Measurements from ENCODE around the gene SPATC1L. TPM values are rescaled to one million over a fixed set of nuclear protein-coding genes. Genes with fewer than 3 reads are reported as not detected.

The SPATC1L gene
- polyA plus RNA-seq, 1 donor from 2014 or later, result 20.6 TPM

- Histone ChIP-seq H3K27ac (ENCODE audit: low read length) (no peak overlapping the region), H3K9ac (ENCODE audit: low read length) (no peak overlapping the region), H3K9me2 (ENCODE audit: insufficient read depth, low read length) (no peaks in the 10 kb centered on the region), H3K4me3 (ENCODE audit: low read length) (no peak overlapping the region), H3K27me3 (ENCODE audit: insufficient read depth, low read depth, low read length) (no peaks in the 10 kb centered on the region), H3K79me2 (replicated peaks; ENCODE audit: insufficient read depth, low read length) (no peaks in the 10 kb centered on the region), H3K4me2 (ENCODE audit: low read length) (no peak overlapping the region), H3K9me3 (ENCODE audit: low read length) (no peaks in the 10 kb centered on the region), H2AFZ (ENCODE audit: low read depth, low read length) (no peak overlapping the region), H3F3A (ENCODE audit: insufficient read depth, low read length, poor library complexity, severe bottlenecking) (no peaks in the 10 kb centered on the region), H4K20me1 (ENCODE audit: insufficient read depth) (no peaks in the 10 kb centered on the region), H3K36me3 (ENCODE audit: insufficient read depth, low read length) (no peaks in the 10 kb centered on the region)
- TF ChIP-seq RAD21 (conservative IDR thresholded peaks at IDR 0.05), result no peak
- no peak for TF ChIP-seq EP300 (conservative IDR thresholded peaks at IDR 0.05; ENCODE audit: poor library complexity, severe bottlenecking)
- no peak for TF ChIP-seq MXI1 (conservative IDR thresholded peaks at IDR 0.05; ENCODE audit: poor library complexity, severe bottlenecking)
These were observed 32.8 kb downstream of the SPATC1L start for GRCh38 chr21:46151261-46151988.

DNA sequence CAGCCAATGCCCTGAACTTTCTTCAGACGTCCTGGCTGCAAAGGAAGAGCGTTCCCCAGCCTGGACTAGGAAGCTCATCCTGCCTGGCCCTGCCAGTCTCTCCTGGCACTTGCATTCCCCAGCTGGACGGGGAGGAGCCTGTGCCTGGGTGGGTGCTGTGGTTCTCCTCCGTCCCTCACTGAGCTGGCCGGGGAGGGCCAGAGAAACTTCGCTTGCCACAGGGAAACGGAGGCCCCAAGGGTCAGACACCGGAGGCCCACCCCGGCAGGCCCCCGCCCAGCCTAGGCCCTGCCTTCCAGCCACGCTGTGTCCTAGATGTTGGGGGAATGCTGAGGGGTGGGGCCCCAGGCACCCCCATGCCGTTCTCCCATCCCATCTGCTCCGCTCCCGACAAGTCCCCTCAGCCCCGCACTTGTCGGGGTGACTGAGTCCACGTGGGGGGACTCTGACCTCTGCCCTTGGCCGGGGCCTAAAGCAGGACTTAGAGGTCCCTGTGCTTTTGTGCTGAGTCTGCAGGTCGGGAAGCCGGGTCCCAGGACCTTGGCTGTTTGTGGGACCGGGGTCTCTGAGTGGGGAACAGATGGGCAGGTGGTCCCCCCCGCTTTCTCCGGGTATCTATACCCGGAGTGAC is 33.7 kb downstream of the SPATC1L start:
- H3K27me3 ChIP-seq (ENCODE audit: insufficient read depth, low read depth, low read length), result no peaks in the 10 kb centered on the region
- no peak overlapping the region for H3K27ac ChIP-seq (ENCODE audit: low read length)
- H3K9me2 ChIP-seq (ENCODE audit: insufficient read depth, low read length), result no peaks in the 10 kb centered on the region
- no peaks in the 10 kb centered on the region for H3K79me2 ChIP-seq (replicated peaks; ENCODE audit: insufficient read depth, low read length)
- no peaks in the 10 kb centered on the region for H3K36me3 ChIP-seq (ENCODE audit: insufficient read depth, low read length)
- H4K20me1 ChIP-seq (ENCODE audit: insufficient read depth), result no peaks in the 10 kb centered on the region
- H3K9ac ChIP-seq (ENCODE audit: low read length), result no peak overlapping the region
- no peaks in the 10 kb centered on the region for H3F3A ChIP-seq (ENCODE audit: insufficient read depth, low read length, poor library complexity, severe bottlenecking)
- no peak overlapping the region for H2AFZ ChIP-seq (ENCODE audit: low read depth, low read length)
- H3K4me2 ChIP-seq (ENCODE audit: low read length), result no peak overlapping the region
- no peak for TF ChIP-seq CTCF (IDR thresholded peaks at IDR 0.05; ENCODE audit: poor library complexity, severe bottlenecking)
- no peak for TF ChIP-seq RAD21 (conservative IDR thresholded peaks at IDR 0.05)
- no peak for TF ChIP-seq SMC3 (conservative IDR thresholded peaks at IDR 0.05; ENCODE audit: poor library complexity)
- no peak for TF ChIP-seq EP300 (conservative IDR thresholded peaks at IDR 0.05; ENCODE audit: poor library complexity, severe bottlenecking)
- TF ChIP-seq POLR2AphosphoS5 (IDR thresholded peaks at IDR 0.05), result no peak
- no peak for TF ChIP-seq EZH2 (IDR thresholded peaks at IDR 0.05; ENCODE audit: borderline replicate concordance, insufficient read depth, low read length, poor library complexity, severe bottlenecking)
- TF ChIP-seq TAF1 (IDR thresholded peaks at IDR 0.05; ENCODE audit: low read depth), result no peak
- no peak for TF ChIP-seq MXI1 (conservative IDR thresholded peaks at IDR 0.05; ENCODE audit: poor library complexity, severe bottlenecking)
- no peak for TF ChIP-seq REST (IDR thresholded peaks at IDR 0.05; ENCODE audit: borderline replicate concordance)
- H3K9me3 ChIP-seq (ENCODE audit: low read length), result no peaks in the 10 kb centered on the region
- H3K4me3 ChIP-seq (ENCODE audit: low read length), result no peak overlapping the region
